OCI-LY3 (cell line): ENCODE data around the gene DLG1.

Experiments used
- H2AFZ ChIP-seq: fragments of 200-600, 300-600 bp; shearing (Covaris generic); 2 replicates; pipeline ENCODE4 v1.6.0; 2014; ENCODE audit warnings: antibody characterized with exemption, low read depth, low read length
- H3K27ac ChIP-seq: fragments of 200-600, 300-600 bp; sonication (generic); 2 replicates; pipeline ENCODE4 v1.5.1; 2014; ENCODE audit warnings: mild to moderate bottlenecking, low read length, moderate library complexity, mixed read lengths
- H3K27me3 ChIP-seq: fragments of 200-600, 300-600 bp; sonication (generic); 2 replicates; pipeline ENCODE4 v1.6.1; 2014; ENCODE audit warnings: low read depth, low read length, mixed read lengths
- H3K36me3 ChIP-seq: fragments of 200-600, 300-600 bp; sonication (generic); replicated peaks from 2 replicates; pipeline ENCODE3; 2014; ENCODE audit warnings: low read depth, low read length, mixed read lengths
- H3K4me1 ChIP-seq: fragments of 300-600, 200-600 bp; sonication (generic); 2 replicates; pipeline ENCODE4 v1.6.1; 2014; ENCODE audit warnings: low read length, mixed read lengths
- H3K4me2 ChIP-seq: fragments of 200-600, 300-600 bp; sonication (generic); 2 replicates; pipeline ENCODE4 v1.6.1; 2014; ENCODE audit warnings: low read length, mixed read lengths
- H3K4me3 ChIP-seq: fragments of 300-600, 200-600 bp; sonication (generic); 2 replicates; pipeline ENCODE4 v1.5.1; 2014; ENCODE audit warnings: antibody characterized with exemption, mild to moderate bottlenecking, low read length, moderate library complexity
- H3K79me2 ChIP-seq: fragments of 300-600, 200-600 bp; shearing (Covaris generic); 2 replicates; pipeline ENCODE4 v1.6.1; 2014; ENCODE audit warnings: mild to moderate bottlenecking, low read length, mixed read lengths
- H3K9ac ChIP-seq: fragments of 300-600, 200-600 bp; shearing (Covaris generic); 2 replicates; pipeline ENCODE4 v1.6.0; 2014; ENCODE audit warnings: mild to moderate bottlenecking, low read length, moderate library complexity
- H3K9me3 ChIP-seq: fragments of 200-600, 300-600 bp; shearing (Covaris generic); 2 replicates; pipeline ENCODE4 v1.6.1; 2014; ENCODE audit warnings: low read length, mixed read lengths; ENCODE audit not compliant: insufficient read depth
- H4K20me1 ChIP-seq: fragments of 200-600, 300-600 bp; sonication (generic); 2 replicates; pipeline ENCODE4 v1.6.1; 2016; ENCODE audit warnings: low read length, mixed read lengths; ENCODE audit not compliant: insufficient read depth
- EZH2phosphoT487 ChIP-seq: fragments of 200-600 bp; shearing (Covaris generic); IDR thresholded peaks from 2 replicates; pipeline ENCODE4 v1.6.1; 2018; ENCODE audit warnings: antibody characterized with exemption, mixed run types, low read depth
- TF ChIP-seq, protein P1 (sequence below): fragments of 200-600, 300-600 bp; sonication (generic); IDR thresholded peaks from 2 replicates; pipeline ENCODE4 v1.5.1; 2014; ENCODE audit warnings: antibody characterized with exemption, low read length, low read depth

Gene DLG1

DNA sequence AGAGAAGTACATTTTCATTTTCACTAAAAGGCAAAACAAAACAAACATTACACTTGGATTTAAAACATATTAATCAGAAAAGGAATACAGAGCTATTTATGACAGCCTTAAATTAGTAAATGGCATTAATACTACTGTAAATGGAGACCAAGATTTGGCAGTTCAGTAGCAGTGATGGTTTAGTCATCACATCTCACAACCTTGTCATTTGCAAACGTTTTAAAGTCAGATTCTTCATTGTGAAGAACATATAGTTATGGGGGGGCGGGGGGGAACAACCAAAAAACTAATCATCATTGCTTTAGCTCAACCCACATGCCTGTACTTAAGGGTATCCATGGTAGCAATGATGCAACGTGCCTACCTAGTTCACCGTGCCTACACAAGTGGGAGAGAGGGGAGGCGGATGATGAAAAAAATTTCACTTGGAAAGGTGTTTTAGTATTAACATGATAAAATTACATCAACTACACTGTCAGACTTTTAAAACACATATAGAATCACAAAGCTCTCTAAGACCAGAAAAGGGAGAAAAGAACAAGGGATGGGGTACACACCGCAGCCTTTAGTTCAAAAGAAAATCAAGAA, 40.1 kb downstream of the DLG1 start:
- Histone ChIP-seq H2AFZ (no peak overlapping the region), H3K36me3 (no peaks in the 10 kb centered on the region), H3K4me1 (no peaks in the 10 kb centered on the region), H3K79me2 (peaks cover 32% of the 10 kb centered on the region), H3K9ac (no peak overlapping the region), H3K9me3 (no peaks in the 10 kb centered on the region), H3K4me3 (no peak overlapping the region), H3K27me3 (no peaks in the 10 kb centered on the region), H3K4me2 (no peak overlapping the region), H3K27ac (no peak overlapping the region), H4K20me1 (peaks cover 19% of the 10 kb centered on the region)
- TF ChIP-seq, protein P1, sequence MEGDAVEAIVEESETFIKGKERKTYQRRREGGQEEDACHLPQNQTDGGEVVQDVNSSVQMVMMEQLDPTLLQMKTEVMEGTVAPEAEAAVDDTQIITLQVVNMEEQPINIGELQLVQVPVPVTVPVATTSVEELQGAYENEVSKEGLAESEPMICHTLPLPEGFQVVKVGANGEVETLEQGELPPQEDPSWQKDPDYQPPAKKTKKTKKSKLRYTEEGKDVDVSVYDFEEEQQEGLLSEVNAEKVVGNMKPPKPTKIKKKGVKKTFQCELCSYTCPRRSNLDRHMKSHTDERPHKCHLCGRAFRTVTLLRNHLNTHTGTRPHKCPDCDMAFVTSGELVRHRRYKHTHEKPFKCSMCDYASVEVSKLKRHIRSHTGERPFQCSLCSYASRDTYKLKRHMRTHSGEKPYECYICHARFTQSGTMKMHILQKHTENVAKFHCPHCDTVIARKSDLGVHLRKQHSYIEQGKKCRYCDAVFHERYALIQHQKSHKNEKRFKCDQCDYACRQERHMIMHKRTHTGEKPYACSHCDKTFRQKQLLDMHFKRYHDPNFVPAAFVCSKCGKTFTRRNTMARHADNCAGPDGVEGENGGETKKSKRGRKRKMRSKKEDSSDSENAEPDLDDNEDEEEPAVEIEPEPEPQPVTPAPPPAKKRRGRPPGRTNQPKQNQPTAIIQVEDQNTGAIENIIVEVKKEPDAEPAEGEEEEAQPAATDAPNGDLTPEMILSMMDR: no peak
- no peak for TF ChIP-seq EZH2phosphoT487

DNA sequence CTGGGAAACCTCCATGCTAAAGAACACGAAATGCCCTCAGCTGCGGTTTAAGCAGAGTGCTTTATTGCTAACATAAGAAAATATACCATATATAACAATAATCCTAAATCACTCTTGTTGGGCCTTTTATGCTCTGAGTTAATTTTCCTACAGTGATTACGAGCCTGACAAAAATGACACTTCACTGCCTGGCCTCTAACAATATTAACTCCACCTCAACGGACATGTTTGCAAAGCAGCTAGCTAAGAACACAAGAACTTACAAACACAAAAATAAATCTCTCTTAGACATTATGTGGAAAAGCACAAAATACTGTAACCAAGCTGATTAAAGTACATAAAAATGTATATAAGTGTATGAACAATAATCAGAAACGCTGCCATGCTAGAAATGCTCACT, 40.7 kb downstream of the DLG1 start:
- H3K4me2 ChIP-seq: no peak overlapping the region
- no peak overlapping the region for H2AFZ ChIP-seq
- no peak overlapping the region for H3K27ac ChIP-seq
- no peaks in the 10 kb centered on the region for H3K4me1 ChIP-seq
- no peaks in the 10 kb centered on the region for H3K9me3 ChIP-seq
- H3K9ac ChIP-seq: no peak overlapping the region
- H4K20me1 ChIP-seq: peaks cover 15% of the 10 kb centered on the region
- no peak for TF ChIP-seq EZH2phosphoT487
- TF ChIP-seq, protein P1: no peak
- no peaks in the 10 kb centered on the region for H3K27me3 ChIP-seq
- no peaks in the 10 kb centered on the region for H3K36me3 ChIP-seq
- peaks cover 37% of the 10 kb centered on the region for H3K79me2 ChIP-seq
- H3K4me3 ChIP-seq: no peak overlapping the region

DNA sequence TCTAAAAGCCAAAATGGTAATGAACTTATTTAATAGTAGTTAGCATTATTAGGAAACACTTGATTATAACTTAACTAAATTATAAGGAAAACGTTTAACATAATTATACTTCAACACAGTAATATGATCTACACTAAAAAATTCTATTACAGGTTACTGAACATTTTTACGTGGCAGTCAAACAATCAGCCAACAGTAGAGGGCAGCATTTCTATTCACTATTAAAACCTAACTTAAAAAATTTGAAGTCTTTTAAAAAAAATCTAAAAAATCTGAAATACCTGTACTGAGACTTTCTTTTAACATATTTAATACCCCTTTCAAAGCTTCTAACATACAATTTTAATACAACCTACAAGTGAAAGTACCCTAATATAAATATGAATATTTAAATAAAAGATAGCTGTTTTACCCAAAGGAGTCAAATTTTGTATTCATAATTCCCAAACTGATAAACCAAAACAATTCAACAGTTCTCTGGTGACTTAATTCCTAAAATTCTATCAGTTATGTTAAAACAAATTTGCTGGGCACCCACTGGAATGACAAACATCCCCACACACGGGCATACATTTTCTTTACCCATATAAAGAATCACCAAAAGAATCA, 41.5 kb downstream of the DLG1 start:
- no peaks in the 10 kb centered on the region for H3K27me3 ChIP-seq
- no peak overlapping the region for H3K27ac ChIP-seq
- H4K20me1 ChIP-seq: peaks cover 15% of the 10 kb centered on the region

DNA sequence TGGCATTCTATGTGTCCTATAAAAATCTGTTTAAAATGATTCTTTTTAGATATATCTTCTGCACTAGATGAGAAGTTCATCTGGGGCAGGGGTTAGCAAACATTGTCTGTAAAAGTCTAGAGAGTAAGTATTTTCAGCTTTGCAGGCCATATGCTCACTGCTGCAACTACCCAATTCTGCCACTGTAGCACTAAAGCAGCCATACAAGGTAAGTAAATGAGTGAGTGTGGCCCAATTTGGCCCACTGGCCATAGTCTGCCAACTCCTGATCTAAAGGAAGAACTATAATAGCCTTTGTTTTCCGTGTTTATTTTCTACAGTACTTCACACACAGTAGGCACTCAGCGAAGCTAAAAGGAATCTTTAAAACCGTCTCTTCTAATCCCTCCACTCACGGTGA, 42.3 kb downstream of the DLG1 start:
- TF ChIP-seq, protein P1: no peak
- no peak for TF ChIP-seq EZH2phosphoT487
- Histone ChIP-seq H3K27ac (no peak overlapping the region), H2AFZ (no peak overlapping the region), H3K79me2 (peaks cover 46% of the 10 kb centered on the region), H4K20me1 (peaks cover 15% of the 10 kb centered on the region), H3K9ac (no peak overlapping the region), H3K4me1 (no peaks in the 10 kb centered on the region), H3K9me3 (no peaks in the 10 kb centered on the region), H3K4me3 (no peak overlapping the region), H3K27me3 (no peaks in the 10 kb centered on the region), H3K4me2 (no peak overlapping the region), H3K36me3 (peaks cover 9% of the 10 kb centered on the region)

More for the DNA sequence above, 41.5 kb downstream of the DLG1 start:
- peaks cover 41% of the 10 kb centered on the region for H3K79me2 ChIP-seq
- H3K4me2 ChIP-seq: no peak overlapping the region
- H3K4me1 ChIP-seq: no peaks in the 10 kb centered on the region
- no peaks in the 10 kb centered on the region for H3K9me3 ChIP-seq
- peaks cover 6% of the 10 kb centered on the region for H3K36me3 ChIP-seq
- no peak for TF ChIP-seq EZH2phosphoT487
- TF ChIP-seq, protein P1: peak; percentile 75
- no peak overlapping the region for H3K9ac ChIP-seq
- H3K4me3 ChIP-seq: no peak overlapping the region
- no peak overlapping the region for H2AFZ ChIP-seq
